ENCODE results near the gene ADAMTS16.

DNA sequence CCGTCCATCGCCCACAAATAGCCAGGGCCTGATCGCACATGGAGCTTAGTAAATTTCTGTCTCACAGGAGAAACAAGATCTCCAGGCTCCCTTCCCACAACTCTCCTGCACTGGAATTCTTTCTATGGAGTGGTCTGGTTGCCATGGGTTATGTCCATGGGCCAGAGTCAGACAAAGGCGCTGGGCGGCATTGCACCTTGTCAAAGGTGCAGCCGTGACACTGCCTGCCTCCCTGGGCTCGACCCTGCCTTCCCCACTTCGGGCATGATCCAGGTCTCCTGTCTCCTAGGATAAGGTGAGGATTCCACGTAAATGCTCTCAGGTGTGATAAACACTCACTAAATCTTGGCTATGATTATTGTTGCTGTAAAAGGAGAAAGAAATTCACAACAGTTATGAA is 130.0 kb downstream of the ADAMTS16 start:
- TF ChIP-seq, protein P1, sequence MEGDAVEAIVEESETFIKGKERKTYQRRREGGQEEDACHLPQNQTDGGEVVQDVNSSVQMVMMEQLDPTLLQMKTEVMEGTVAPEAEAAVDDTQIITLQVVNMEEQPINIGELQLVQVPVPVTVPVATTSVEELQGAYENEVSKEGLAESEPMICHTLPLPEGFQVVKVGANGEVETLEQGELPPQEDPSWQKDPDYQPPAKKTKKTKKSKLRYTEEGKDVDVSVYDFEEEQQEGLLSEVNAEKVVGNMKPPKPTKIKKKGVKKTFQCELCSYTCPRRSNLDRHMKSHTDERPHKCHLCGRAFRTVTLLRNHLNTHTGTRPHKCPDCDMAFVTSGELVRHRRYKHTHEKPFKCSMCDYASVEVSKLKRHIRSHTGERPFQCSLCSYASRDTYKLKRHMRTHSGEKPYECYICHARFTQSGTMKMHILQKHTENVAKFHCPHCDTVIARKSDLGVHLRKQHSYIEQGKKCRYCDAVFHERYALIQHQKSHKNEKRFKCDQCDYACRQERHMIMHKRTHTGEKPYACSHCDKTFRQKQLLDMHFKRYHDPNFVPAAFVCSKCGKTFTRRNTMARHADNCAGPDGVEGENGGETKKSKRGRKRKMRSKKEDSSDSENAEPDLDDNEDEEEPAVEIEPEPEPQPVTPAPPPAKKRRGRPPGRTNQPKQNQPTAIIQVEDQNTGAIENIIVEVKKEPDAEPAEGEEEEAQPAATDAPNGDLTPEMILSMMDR (conservative IDR thresholded peaks at IDR 0.05; ENCODE audit: low read depth, low read length), result no peak
- no peak for TF ChIP-seq EZH2 (IDR thresholded peaks at IDR 0.05; ENCODE audit: borderline replicate concordance, low read depth, low read length, poor library complexity, severe bottlenecking)
